ENCODE data around the gene BCL11B.

BCL11B gene

GRCh38 chr14:99237288-99237687 is 34.7 kb downstream of the BCL11B start:
- no peaks in the 10 kb centered on the region for H3K36me3 ChIP-seq
- TF ChIP-seq, protein P1, sequence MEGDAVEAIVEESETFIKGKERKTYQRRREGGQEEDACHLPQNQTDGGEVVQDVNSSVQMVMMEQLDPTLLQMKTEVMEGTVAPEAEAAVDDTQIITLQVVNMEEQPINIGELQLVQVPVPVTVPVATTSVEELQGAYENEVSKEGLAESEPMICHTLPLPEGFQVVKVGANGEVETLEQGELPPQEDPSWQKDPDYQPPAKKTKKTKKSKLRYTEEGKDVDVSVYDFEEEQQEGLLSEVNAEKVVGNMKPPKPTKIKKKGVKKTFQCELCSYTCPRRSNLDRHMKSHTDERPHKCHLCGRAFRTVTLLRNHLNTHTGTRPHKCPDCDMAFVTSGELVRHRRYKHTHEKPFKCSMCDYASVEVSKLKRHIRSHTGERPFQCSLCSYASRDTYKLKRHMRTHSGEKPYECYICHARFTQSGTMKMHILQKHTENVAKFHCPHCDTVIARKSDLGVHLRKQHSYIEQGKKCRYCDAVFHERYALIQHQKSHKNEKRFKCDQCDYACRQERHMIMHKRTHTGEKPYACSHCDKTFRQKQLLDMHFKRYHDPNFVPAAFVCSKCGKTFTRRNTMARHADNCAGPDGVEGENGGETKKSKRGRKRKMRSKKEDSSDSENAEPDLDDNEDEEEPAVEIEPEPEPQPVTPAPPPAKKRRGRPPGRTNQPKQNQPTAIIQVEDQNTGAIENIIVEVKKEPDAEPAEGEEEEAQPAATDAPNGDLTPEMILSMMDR (IDR thresholded peaks at IDR 0.05; ENCODE audit: low read depth, low read length), result no peak

GRCh38 chr14:99236386-99237138 is 35.4 kb downstream of the BCL11B start:
- DNase-seq, result no peak
- no peak overlapping the region for H3K27ac ChIP-seq
- TF ChIP-seq, protein P1 (IDR thresholded peaks at IDR 0.05; ENCODE audit: low read depth, low read length), result no peak
- H3K27me3 ChIP-seq (ENCODE audit: insufficient read depth, low read depth, severe bottlenecking), result peaks cover 41% of the 10 kb centered on the region
- H3K4me3 ChIP-seq (ENCODE audit: low read depth, low read length), result no peak overlapping the region
- no peaks in the 10 kb centered on the region for H3K36me3 ChIP-seq
- H3K9me3 ChIP-seq (ENCODE audit: severe bottlenecking), result no peaks in the 10 kb centered on the region

More at GRCh38 chr14:99237288-99237687, 34.7 kb downstream of the BCL11B start:
- Histone ChIP-seq H3K9me3 (ENCODE audit: severe bottlenecking) (no peaks in the 10 kb centered on the region), H3K27me3 (ENCODE audit: insufficient read depth, low read depth, severe bottlenecking) (peaks cover 43% of the 10 kb centered on the region), H3K27ac (no peak overlapping the region), H3K4me3 (ENCODE audit: low read depth, low read length) (no peak overlapping the region)
- no peak for DNase-seq

- H3K36me3 ChIP-seq, result no peaks in the 10 kb centered on the region
- no peak overlapping the region for H3K4me3 ChIP-seq (ENCODE audit: low read depth, low read length)
- peaks cover 35% of the 10 kb centered on the region for H3K27me3 ChIP-seq (ENCODE audit: insufficient read depth, low read depth, severe bottlenecking)
- H3K9me3 ChIP-seq (ENCODE audit: severe bottlenecking), result no peaks in the 10 kb centered on the region
- DNase-seq, result no peak
- TF ChIP-seq, protein P1 (IDR thresholded peaks at IDR 0.05; ENCODE audit: low read depth, low read length), result no peak
- no peak overlapping the region for H3K27ac ChIP-seq
Measured at GRCh38 chr14:99235582-99236320, 36.2 kb downstream of the BCL11B start.

DNA sequence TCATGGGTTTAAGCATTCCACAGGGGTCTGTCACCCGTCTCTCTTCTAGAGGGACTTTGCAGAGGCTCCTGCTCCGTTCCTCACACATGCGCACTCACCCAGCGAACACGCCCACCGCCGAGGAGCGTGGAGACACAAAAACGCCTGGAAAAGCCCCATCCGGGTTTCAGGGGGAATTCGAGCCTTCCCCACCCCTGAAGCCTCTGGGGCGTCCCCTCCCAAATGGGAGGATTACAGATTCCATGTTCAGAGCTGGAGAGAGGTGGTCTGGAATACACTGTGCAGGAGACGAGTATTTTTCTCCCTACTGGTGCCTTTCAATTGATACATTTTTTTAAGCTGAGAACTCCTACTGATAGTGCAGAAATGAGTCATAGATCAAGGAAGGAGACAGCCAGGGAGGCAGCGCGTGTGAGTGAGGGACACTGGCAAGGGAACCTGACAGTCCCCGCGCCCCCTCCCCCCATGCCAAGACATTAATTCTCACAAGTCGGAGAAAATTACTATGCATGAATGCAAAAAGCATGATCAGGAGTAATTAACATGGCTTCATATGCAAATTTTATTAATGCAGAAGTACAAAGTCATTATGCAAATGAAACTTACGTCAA is 36.9 kb downstream of the BCL11B start:
- Histone ChIP-seq H3K4me3 (ENCODE audit: low read depth, low read length) (no peak overlapping the region), H3K27me3 (ENCODE audit: insufficient read depth, low read depth, severe bottlenecking) (peaks cover 32% of the 10 kb centered on the region), H3K27ac (no peak overlapping the region), H3K9me3 (ENCODE audit: severe bottlenecking) (no peaks in the 10 kb centered on the region), H3K36me3 (no peaks in the 10 kb centered on the region)
- TF ChIP-seq, protein P1 (IDR thresholded peaks at IDR 0.05; ENCODE audit: low read depth, low read length), result no peak
- DNase-seq, result no peak

GRCh38 chr14:99234355-99234754 is 37.6 kb downstream of the BCL11B start:
- H3K4me3 ChIP-seq (ENCODE audit: low read depth, low read length), result no peak overlapping the region
- TF ChIP-seq, protein P1 (IDR thresholded peaks at IDR 0.05; ENCODE audit: low read depth, low read length), result no peak

More at GRCh38 chr14:99234355-99234754, 37.6 kb downstream of the BCL11B start:
- Histone ChIP-seq H3K27ac (no peak overlapping the region), H3K9me3 (ENCODE audit: severe bottlenecking) (no peaks in the 10 kb centered on the region), H3K36me3 (no peaks in the 10 kb centered on the region), H3K27me3 (ENCODE audit: insufficient read depth, low read depth, severe bottlenecking) (peaks cover 28% of the 10 kb centered on the region)
- no peak for DNase-seq

Data from WERI-Rb-1 (cell line).